GM19467 (cell line): ENCODE data around the gene NR2E1.

ENCODE experiments used
- ATAC-seq: cut with Tn5 transposase; IDR thresholded peaks from one replicate; pipeline ENCODE4 v1.9.1; 2021; ENCODE audit warnings: mild to moderate bottlenecking, moderate library complexity; ENCODE audit not compliant: unreplicated experiment

NR2E1 gene

DNA sequence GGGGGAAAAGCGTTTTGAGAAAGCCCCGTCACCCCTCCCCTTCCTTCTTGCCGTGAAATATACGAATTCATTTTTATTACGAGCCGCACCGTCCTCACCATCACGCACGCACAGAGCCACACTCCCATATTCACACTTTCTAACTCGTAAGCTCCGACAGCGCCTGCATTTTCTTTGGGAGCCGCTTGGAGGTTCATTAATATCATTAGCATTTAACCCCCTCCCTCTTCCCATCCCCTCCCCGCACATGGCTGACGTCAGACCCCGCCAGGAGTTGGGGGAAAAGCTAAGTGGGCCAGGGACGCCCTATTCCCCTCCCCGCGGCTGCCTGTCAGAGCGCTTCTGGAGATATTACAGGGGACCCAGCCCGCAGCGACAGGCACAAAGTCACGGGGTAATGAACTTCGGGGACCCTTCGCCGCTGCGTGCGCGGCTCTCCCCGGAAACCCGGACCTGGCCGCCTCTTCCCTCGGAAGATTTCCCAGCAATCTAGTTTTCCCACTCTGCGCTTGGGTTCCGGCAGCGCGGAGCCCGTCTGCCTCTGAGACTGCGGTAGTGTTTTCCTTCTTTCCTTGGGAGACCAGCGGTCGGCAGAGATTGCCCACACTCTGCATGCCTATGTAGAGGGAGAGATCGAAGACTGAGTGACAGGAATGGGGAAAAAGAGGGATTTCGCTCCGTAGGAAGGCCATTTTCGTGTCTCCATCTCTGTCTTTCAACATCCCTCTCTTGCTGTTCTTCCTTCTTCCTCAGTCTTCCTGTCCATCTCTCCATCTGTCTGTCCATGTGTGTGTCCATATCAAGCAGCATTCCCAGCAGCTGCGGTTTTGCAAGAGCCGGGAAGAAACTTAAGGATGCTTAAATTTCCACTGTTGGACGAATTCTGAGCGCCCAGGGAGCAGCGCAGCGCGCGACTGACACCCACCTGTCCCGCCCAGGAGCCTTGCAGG, at the start of gene NR2E1:
Gene NR2E1, plus strand, starts transcription at position 309 of the 950 bp plus-strand sequence. CDS start 744 bp downstream, outside the sequence.
- ATAC-seq = no peak

DNA sequence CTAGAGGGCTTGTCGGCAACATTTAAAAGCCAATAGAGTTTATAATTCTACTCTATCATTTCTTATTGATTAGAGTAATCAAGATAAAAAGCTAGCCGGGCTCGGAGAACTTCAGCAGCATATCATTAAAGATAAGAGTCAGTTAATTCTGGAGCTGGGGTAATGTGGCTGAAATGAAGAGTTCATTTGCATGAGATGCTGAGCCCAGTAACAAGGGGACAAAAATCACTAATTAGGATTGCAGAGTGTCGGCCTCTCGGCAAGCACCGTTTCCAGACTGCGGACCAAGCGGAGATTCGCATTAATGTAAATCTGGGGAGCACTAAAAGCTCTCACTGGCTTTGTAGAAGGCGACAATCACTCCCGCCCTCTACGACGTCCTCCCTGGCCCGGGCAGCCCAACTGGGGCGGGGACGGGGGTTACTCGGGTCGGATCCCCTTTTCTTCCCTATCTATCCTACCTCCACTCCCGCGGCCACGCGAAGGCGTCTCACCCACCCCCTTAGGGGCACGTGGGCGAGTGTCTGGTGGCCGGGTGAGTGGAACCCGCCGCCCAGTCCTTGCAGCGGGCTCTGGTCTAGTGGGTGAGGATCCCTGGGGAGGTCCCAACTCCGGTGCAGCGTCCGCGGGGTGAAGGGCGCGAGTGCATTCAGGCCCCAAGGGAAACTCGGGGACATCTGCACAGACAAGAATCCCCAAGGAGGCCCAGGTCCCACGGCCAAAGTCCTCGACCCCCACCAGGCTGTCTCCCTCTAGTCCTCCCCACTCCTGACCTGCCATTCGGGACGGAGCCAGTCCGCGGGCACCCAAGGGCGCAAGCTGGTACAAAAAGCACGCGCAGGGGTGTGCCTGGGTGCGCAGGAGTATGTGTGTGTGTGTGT, 49.0 kb upstream of the NR2E1 start:
- ATAC-seq = no peak

DNA sequence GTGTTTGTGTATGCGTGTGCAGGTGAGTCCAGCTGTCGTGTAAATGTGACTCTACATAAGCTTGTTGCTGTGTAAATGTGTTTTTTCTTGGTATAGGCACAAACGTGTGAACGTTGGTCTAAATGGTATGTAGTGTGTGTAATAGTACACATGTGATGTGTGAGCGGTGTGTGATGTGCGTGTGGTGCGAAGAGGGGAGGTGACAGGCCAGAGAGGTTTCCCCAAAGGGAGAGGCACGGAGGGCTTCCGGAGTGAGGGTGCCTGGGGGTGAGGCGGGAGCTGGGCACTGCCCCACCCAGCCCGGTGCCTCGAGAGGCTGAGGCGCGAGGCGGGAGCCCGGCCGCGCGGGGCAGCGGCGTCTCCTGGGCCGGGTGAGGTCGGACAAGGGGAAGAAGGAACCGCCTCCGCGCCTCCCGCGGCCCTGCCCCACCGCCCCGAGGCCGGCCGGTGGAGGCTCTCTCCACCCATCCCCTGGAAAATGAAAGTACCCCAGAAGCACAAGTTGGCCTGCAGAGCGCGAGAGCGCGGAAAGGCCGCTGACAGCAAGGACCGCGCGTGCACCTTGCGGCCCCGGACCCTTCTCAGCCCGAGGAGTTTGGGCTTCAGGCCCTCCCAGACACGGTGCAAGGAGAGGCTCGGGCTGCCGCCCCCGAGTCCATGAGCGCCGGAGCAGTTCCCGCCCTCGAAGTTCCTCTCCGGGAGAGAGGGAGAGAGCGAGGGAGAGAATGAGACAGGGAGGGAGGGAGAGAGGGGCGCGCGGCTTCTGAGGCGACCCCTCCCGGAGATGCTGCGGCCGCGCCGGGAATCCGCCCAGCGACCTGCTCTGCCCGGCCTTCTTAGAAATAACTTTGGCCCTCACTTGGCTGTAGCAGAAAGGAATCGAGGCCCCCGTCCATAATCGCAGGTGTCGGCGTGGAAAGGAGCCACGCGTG, 48.1 kb upstream of the NR2E1 start:
- no peak for ATAC-seq

DNA sequence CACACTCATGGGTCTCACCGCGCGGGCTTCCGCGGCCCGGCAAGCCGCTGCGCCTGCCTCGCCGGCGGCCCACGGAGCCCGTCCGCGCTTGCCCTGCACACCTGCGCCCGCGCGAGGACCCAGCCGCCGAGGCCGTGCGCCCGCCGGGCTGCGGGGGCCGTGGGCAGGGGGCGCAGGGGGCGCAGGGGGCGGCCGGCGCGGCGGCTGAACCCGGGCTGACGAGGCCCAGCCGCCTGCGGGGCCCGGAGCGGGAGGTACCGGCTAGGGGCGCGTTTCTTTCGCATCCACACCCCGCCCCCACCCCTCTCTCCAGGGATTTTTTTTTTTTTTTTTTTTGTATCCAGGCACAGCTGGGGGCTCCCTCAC, 47.5 kb upstream of the NR2E1 start:
- ATAC-seq = no peak

DNA sequence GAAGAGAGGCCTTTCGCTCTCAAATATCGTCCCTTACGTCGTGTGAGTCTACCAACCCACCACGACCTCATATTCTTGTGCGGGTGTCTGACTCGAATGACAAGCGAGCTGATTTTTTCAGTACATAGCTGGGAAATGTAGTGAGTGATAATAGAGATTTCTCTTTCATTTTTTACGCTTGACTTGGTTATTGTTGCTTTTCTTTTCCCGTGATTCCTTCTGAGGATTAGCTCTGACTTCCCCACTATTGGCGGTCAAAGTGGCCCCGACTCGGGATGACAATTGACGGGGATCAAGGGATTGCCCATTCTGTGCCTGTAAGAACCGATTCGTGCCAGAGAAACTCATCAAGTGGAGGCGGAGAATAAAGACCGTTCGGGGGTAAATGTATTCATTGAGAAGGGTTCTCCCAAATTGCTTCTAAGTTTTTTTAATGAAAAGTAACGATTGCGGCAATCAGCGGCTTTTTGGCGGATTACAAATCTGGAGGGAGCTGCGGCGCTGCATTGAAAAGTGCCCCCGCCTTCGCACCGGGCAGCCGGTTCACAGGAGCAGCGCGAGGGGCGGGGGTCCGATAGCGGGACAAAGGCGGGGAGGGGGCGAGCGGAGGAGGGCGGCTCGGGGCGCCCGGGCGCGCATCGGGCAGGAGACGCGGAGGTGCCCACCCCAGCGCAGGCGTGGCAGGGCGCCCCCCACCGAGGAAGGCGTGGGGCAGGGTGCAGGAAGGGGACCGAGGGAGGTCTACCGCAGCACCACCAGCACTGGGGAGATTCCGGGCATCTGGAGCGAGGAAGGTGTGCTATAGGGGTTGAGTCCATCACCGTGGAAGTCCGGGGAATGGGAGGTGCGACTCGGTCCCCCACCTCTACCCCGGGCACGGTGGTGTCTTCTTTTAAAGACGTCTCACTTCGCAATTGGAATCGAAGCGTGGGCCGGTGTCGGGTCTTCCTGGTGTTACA, 46.7 kb upstream of the NR2E1 start:
- ATAC-seq = no peak

DNA sequence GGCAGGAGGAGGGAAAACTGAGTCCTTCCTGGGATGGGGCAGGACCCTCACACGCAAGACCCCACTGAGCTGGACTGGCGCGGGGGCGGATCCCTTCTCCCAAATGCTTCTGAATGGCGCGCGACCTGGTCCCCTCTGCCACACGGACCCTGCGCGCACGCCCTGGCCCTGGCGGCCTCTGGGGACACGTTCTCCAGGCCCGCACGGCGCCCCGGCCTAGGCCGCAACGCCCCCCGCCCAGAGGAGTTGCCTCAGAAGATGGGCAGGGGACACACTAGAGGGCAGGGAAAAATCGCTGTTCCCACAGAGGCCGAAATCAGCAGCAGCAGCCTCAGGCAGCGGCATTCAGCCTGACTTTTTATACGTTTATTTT, 46.1 kb upstream of the NR2E1 start:
- no peak for ATAC-seq

DNA sequence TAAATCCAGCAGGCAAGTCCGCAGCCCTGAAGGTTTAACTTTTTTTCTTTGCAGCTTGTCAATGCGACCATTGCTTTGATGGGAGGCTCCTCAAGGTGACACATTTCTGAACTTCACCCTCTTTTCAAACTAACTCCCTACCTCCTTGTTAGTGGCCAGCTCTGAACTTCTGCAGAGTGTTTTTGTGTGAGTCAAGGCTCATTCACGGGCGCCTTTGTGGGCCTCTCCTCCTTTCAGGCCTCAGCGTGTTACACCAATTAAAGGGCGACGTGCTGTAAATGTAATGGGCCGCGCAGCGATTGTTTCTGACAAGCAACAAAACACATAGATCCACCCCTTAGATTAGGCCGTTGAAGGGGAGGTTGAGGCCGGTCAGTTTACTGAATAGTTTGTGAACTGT, 45.5 kb upstream of the NR2E1 start:
- no peak for ATAC-seq

DNA sequence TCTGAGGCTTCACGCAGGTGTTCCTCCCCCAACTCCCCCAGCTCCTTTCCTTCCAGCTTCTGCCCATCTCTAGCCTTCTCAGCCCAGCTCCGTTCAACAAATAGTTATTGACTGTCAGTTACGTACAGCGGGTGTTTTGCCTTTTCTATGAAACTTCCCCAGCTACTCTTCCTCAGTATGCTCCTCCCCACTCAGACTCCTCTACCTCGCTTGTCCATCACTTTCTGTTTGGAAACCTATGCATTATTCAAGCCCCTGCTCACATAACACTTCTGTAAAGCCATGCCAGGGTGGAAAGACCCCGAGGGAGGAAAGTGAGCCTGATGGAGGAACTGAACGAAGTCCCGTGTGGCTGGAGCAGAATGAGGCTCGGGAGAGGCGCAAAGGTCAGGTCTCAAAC, 44.2 kb upstream of the NR2E1 start:
- no peak for ATAC-seq

DNA sequence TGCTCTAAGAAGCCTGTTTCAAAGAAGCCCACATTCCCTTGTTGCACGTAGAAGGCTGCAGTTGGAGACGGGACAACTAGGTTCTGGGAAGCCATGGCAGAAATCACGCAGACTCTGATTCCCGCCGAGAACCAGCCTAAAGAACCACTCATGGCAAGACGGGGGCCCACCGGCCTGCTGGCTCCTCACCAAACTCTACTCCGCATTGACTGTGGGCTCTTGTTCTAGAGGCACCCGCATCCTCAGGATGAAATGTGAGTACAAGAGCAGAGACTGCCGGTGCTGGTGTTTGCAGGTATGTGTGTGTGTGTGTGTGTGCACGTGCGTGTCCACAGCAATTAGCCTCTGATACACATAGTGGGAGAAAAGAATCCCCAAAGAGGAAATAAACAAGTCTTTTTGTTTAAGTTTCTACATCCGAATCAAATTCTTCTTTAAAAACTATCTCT, 42.3 kb upstream of the NR2E1 start:
- ATAC-seq = no peak

DNA sequence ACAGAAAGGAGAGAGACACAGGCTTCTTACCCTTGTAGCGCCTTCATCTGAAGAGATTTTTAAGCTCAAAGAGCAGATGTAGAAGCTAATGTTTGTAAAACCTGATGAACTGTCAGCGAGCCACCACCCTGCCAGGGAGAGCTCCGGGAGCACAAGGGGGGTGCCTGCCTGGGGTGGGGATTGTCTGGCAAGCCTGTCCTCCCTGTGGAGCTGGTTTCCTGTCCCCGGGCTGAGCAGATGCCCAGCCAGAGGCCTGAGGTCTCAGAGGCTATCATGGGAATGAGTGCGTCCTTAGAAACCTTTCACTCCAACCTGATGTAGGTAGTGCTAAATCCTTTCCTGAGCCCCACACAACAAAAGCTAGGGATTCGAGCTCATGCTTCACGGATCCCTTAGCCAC, 41.9 kb upstream of the NR2E1 start:
- ATAC-seq = no peak

DNA sequence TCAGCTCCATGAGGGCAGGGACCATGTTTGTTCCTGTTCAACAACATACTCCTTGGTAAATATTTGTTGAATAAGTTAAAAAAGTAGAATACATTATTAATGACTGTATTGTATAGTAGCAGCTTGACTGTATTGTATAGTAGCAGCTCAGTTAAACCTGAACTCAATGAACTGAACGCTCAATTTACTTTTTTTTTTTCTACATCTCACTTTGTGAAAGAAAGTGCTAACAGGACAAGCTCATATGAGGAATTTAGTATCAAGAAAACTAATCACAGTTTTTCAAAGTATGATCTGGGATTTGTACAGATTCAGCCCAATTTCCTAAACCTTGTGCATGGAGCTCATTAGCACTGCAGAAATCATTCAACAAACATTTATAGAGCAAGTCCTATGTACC, 38.8 kb upstream of the NR2E1 start:
- no peak for ATAC-seq

DNA sequence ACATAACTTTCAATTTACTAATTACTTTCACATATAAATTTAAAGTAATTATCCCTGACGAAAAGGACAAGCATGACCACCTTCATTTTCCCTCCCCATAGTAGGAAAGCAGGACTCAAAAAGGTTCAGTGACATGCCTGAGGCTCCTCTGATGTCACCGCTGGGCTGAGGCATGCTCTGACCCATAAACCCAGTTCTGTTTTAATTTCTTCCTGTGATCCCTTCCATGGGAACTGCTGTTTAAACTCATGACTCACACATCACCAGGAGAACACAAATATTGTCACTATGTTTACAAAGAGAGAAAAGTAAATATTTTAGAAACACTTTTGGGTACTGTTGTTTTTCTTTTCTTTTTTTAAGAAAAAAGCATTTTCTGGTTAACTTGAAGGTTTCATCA, 38.0 kb upstream of the NR2E1 start:
- ATAC-seq = no peak

DNA sequence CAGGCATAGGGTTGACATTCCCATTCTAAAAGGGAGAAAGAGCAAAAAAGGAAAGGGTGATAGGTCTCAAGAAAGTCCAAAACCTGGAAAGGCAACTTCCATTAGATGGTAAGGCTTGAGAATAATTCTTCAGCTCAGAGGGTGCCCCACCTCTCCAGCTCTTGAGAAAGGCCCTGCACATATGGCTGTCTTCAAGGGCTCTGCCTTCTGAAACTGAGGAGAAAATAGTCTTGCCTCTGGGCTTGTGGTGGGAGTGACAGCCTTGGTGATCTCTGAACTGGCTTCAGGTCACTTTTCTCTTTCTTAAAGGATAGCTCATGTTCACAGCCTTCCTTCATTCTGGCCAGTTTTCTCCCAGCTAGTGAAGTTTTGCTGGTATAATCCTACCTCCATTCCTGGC, 35.6 kb upstream of the NR2E1 start:
- ATAC-seq = no peak

DNA sequence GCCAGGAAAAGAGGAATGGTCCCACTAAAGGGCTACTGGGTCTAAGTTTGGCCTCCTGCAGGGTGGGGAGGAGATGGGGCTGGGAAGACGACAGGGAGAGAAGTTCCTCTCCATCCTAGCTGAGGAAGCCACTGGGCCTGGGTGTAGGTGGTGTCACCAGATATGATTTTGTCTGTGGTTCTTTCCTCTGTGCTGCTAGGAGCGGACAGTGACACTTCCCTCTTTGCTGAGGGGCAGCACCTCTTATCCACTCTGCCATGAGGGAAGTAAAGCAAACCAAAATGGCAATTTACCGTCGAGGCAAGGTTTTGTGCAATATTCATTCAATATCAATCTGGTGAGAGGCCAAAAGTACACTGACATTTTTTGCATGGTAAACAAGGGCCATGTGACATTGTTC, 33.0 kb upstream of the NR2E1 start:
- ATAC-seq = no peak

DNA sequence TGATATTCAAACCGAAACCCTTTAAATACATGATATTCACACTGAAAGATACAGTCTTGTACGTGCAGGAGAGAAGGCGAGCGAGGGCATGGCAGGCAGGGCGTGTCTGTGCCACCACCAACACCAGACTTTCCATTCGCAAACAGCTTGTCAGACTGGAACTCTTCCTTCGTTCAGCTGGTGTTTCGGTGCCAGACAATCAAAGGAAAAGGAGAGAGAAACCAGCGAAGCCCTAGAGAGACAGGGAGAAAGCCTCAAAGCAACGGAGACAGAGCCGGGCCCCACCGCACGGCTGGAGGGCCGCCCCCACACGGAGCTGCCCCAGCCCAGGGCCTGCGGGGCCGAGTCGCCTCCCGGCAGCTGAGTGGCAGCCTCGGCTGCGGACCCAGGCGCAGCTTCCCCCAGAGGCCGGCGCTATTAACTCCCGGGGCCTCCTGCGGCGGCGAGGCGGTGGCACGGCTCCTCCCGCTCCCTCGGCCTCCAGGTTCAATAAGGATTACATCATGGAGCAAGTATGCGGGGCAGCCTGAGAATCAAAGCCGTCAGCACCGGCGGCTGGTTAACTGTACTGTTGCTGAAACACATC, 32.1 kb upstream of the NR2E1 start:
- ATAC-seq = no peak

DNA sequence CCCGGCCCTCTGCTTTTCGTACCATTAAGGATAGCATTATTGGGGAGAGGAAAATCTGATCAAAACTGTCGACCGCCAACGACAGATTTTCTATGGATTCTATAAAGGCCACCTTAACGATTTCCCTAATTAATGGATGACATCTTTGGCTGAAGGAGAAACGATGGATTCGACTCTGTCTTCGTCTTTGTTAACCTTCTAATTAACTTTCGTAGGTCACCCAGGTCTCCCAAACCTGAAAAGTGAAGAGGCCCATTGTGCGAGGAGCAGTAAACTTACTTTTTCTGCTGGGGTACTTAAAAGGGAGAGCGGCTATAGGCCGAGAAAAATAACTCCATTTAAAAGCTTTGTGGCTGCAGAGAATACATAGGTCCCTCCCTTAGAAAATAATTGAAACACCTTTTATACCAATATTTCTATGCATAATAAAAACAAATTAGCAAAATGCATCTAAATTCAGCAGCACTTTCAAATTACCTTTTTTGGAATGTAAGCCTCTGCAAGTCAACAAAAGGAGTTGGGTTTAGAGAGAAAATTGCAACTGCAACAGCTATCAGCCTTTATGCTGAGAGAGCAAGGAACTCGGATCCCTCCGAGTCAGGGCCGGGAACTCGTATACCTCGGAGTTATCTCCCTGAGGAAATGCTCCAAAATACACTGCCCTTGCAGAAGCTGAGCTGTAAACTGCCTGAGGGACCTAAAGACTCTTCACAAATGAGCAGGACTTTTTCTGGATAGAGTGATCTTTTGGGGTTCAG, 31.4 kb upstream of the NR2E1 start:
- ATAC-seq = no peak

DNA sequence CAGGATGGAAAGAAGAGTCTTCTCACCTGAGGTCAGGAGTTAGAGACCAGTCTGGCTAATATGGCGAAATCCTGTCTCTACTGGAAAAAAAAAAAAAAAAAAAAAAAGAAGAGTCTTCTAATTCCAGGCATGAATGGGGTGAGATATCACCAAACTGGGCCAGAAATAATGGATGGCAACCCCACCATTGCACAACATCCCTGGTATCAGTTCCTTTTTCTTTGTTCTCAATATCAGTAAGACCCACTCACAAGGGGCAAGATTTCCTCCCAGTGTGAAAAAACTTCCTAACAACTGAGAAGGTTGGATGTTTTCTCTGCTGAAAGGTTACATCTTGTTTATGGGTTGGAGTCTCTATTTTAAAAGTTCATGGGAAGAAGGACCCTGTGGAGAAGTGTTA, 23.6 kb upstream of the NR2E1 start:
- no peak for ATAC-seq

DNA sequence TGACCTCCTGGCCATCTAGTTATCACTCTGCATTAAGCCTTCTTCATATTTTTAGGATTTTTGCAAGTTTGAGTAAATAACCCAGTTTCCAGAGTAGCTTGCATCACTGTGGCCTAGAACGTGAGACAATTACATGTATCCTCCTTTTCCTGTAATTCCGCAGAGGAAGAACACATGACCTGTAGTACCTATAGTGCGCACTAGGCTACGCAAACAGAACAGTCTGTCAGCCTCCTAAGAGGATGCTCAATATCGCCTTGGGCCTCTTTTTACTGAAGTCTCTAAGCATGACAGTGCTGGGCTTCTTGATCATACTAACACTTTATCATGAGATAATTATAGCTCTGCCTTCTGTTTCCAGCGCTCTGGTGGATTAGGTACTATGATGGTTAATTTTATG, 20.2 kb upstream of the NR2E1 start:
- ATAC-seq = no peak

DNA sequence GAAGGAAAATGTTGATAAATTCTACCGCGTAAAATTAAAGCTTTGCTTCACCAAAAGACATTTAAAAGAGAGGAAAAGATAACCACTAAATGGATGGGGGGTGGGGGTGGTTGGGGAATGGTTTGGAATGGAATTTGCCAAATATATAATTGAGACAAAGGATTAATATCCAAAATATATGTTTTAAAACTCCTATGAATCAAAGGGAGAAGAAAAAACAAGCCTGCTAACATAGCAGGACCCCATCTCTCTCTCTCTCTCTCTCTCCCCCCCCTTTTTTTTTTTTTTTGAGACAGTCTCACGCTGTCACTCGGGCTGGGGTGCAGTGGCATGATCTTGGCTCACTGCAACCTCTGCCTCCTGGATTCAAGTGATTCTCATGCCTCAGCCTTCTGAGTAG, 13.4 kb upstream of the NR2E1 start:
- ATAC-seq = no peak
